ENCODE measurements around the gene KCTD7.
"Not testable (repeated sequence)": the region's sequence is repeated elsewhere in the genome, so short reads cannot be mapped to it uniquely, and the experiment has no call there.

The KCTD7 gene

DNA sequence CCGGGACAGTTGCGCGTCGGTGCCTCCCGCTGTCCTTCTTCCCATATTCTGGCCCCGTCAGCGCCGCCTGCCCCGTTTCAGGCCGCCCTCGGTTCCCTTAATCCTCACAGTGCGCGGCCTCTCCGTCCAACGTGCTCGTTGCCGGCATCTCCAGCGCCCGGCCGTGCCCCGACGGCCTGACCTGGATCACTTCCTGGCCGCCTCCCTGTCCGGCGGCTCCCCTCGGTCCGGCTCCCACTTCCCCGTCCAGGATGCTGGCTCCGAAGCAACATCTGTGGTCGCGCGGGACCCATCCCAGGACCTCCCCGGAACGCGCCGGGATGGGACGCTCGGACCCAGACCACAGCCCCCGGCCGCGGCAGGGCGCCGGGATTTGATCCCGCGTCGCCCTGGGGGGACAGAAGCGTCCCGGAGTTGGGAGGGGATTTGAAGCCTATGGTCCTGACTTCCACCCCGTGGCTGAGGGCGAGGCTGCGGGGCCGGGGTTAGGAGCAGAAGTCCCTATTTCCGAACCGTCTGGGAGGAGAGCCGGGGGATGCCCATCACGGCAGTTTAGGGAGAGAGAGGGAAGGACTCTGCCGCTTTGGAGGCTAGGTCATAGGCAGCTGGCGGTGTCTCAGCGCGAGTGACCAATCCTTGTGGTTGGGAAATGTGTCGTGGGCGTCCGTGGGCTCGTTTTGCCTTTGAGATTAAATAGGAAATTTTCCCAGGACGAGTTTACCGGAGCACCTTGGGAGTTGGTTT is 53.8 kb downstream of the KCTD7 start:
- peak; percentile 23 for DNase-seq (ENCODE audit: low read depth)

DNA sequence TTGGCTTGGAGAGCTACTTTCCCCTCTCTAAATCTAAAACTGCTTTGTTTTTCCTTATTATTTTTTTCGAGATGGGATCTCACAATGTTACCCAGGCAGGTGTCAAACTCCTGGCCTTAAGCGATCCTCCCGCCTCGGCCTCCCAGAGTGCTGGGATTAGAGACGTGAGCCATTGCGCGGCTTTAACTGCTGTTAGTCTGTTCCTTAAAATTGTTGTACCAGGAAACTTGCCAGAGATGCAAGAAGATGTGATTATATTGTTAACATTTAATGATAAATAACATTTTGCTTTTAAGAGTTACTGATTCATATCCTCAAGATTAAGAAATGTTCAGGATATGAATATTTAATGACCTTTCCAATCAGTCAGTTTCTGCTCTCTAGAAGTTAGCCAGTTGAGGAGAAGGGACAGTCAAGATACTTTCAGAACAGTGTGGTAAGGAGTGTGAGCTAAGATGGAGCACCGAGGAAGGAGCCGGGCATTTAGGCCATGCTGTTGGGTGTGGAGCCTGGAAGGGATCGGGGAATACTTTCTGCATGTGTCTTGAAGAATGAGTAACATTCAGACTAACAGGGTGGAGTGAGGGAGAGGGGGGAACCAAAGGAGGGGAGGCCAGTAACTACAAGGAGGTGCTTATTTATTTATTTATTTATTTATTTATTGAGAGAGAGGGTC is 54.6 kb downstream of the KCTD7 start:
- DNase-seq (ENCODE audit: low read depth): peak; percentile 34

DNA sequence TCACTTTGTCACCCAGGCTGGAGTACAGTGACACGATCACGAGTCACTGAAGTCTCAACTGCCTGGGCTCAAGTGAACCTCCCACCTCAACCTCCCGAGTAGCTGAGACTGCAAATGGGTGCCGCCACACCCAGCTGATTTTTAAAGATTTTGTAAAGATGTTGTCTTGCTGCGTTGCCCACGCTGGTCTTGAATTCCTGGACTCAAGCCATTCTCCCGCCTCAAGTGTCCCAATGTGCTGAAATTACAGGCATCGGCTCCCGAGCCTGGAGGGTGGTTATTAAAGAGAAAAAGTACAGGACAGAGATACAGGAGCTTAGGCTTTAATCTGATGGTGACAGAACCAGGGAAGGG is 55.1 kb downstream of the KCTD7 start:
- no peak for DNase-seq (ENCODE audit: low read depth)

DNA sequence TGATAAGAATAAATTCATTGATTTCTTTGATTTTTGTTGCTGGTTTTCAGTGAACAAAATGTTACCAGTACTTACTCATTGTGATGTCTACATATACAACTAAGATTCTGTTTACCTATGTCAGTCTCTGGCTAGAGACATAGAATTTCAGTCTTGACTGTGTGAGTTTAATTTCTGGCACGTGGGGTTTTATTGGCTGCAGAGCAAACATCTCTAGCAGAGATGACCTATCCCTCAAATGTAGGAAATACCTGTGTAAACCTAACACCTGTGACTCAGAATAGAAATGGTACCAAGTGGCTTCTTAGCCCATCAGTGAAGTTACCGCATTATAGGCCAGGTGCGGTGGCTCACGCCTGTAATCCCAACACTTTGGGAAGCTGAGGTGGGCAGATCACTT is 57.0 kb downstream of the KCTD7 start:
- DNase-seq (ENCODE audit: low read depth): not testable (repeated sequence)

DNA sequence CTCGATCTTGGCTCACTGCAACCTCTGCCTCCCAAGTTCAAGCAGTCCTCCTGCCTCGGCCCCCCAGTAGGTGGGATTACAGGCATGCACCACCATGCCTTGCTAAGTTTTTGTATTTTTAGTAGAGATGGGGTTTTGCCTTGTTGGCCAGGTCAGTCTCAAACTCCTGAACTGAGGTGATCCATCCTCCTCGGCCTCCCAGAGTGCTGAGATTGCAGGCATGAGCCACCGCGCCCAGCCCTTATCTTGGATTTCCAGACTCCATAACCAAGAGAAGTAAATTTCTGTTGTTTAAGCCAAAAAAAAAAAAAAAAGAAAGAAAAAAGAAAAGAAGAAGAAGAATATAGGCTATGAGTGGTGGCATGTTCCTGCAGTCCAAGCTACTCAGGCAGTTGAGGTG is 58.5 kb downstream of the KCTD7 start:
- DNase-seq (ENCODE audit: low read depth): no peak

DNA sequence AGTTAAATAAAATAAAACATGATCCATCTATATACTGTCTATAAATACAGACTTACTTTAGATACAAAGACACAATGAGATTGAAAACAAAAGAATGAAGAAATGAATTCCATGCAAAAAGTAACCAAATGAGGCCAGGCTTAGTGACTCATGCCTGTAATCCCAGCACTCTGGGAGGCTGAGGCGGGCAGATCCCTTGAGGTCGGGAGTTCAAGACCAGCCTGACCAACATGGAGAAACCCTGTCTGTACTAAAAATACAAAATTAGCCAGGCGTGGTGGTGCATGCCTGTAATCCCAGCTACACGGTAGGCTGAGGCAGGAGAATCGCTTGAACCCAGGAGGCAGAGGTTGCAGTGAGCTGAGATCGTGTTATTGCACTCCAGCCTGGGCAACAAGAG is 59.0 kb downstream of the KCTD7 start:
- not testable (repeated sequence) for DNase-seq (ENCODE audit: low read depth)

DNA sequence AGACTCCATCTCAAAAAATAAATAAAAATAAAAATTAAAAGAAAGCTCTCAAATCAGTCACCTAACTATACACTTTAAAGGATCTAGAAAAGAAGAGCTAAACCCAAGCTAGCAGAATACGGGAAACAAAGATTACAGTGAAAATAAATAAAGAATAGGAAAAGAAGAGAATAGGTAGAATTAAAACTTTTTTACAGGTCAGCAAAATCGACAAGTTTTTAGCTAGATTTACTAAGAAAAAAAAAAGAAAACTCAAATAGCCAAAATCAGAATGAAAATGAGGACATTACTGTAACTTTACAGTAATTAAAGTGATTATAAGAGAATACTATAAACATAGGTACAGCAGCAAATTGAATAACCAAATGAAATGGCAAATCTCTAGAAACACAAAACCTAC is 60.4 kb downstream of the KCTD7 start:
- no peak for DNase-seq (ENCODE audit: low read depth)

DNA sequence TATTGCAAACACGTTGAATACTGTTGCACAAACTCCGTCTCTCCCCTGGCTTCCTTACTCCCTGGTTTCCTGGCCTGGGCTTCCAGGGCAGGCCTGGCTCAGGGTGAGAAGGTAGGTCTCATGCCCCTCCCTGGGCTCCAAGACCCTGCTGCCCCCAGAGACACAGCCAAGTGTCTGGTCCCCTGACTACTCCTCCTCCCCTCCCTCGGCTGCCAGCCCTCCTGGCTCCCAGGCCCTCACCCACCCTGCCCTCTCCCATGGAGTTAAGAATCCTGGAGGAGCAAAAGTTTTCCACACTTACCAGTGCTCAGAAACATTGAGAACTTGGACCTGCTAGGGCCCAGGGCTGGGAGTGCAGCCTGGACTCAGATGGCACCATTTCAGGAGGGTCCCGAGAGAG is 64.7 kb downstream of the KCTD7 start:
- DNase-seq (ENCODE audit: low read depth): no peak
